ENCODE data around the gene DDX11. TPM values are rescaled to one million over a fixed set of nuclear protein-coding genes. Genes with fewer than 3 reads are reported as not detected.

DDX11 gene
- total RNA-seq: 3.0 and 5.4 TPM in 2 replicates

GRCh38 chr12:31073527-31074332 lies at the start of gene DDX11:
DDX11 (plus strand) TSS chr12:31073860; CDS start chr12:31078394, 4,534 bp downstream.

Other genes starting within 250 kb of the DDX11 start
- gene TSPAN11, start 147.1 kb upstream of the DDX11 start, total RNA-seq: 0.23 and 3.7 TPM in 2 replicates

All from pericardium fibroblast (primary cell).